HG02798 (cell line): Measurements from ENCODE around the gene BEND3.
"Not testable (repeated sequence)": the region's sequence is repeated elsewhere in the genome, so short reads cannot be mapped to it uniquely, and the experiment has no call there.

Source experiments
- ATAC-seq: cut with Tn5 transposase; IDR thresholded peaks from one replicate; pipeline ENCODE4 v1.9.1; 2021; ENCODE audit warnings: mild to moderate bottlenecking; ENCODE audit not compliant: unreplicated experiment, poor library complexity

BEND3 gene

DNA sequence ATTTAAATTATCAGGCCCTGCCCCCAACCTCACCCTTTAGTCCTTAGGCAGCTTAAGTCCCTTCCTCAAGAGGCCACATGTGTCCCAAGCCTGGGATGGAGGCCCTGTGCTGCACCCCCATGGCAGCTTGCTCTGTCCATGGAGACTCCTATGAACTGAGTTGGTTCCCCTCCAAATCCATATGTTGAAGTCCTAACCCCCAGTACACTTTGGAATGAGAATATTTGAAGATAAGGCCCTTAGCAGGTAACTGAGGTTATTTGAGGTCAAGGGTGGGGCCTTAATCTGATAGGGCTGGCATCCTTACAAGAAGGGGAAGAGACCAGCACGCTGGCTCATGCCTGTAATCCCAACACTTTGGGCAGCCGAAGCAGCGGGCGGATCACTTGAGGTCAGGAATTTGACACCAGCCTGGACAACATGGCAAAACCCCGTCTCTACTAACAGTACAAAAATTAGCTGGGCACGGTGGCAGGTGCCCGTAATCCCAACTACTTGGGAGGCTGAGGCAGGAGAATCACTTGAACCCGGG, 6.7 kb upstream of the BEND3 start:
- no peak for ATAC-seq

DNA sequence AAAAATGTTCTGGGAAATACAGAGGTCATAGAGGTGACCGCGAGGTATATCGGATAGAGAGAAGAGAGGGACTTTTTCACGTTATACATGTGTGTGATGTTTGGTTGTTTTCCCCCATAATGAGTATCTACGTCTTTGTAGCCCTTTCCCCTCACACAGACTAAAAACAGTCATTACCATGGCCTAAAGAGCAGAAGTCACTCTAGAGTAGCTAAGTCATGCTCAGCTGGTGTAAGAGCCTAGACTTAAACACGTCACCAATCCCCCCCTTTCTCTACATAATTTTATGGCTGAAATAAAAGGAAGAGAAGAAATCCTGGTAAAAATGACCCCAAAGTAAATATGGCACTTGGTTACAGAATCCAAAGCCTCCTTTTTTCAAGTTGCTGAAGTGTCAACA, 6.0 kb upstream of the BEND3 start:
- no peak for ATAC-seq

DNA sequence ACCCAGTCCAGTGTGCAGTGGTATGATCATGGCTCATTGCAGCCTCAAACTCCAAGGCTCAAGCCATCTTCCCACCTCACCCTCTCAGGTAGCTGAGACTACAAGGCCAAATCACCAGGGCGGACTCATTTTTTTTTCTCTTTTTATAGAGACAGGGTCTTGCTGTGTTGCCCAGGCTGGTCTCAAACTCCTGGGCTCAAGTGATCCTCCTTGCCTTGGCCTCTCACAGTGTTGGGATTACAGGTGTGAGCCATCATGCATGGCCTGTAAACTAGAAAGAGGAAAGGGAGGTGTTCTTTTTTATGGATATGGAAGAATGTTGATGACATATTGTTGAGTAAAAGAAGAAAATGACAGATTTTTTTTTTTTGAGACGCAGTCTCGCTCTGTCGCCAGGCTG, 5.1 kb upstream of the BEND3 start:
- no peak for ATAC-seq

DNA sequence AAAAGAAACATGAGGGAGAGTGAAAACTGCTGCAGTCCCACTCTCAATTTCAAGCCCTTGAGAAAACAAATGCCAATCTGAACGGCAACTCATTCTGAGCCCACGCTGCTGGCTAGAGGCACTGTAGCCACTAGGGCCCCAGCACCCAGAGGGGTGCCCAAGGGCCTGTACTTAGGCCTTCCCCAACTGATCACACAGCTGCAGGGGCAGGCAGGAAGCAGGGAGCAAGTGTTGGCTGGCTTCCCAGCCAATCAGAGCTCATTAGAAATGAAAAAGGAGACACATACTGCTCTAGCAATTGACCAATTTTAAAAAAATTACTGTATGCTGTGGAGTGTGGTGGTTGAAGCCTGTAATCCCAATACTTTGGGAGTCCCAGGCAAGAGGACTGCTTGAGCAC, 3.7 kb upstream of the BEND3 start:
- no peak for ATAC-seq

DNA sequence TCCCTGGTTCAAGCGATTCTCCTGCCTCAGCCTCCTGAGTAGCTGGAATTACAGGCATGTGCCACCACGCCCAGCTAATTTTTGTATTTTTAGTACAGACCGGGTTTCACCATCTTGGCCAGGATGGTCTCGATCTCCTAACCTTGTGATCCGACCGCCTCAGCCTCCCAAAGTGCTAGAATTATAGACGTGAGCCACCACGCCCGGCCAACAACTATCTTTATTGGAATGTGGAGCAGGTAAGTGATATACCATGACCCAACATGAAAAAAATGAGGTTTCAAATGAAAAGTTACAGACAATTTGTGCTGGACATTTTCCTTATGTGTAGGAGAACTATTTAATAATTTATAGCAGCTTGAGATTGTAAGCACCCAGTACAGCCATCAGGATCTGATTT, 3.2 kb upstream of the BEND3 start:
- ATAC-seq: not testable (repeated sequence)

DNA sequence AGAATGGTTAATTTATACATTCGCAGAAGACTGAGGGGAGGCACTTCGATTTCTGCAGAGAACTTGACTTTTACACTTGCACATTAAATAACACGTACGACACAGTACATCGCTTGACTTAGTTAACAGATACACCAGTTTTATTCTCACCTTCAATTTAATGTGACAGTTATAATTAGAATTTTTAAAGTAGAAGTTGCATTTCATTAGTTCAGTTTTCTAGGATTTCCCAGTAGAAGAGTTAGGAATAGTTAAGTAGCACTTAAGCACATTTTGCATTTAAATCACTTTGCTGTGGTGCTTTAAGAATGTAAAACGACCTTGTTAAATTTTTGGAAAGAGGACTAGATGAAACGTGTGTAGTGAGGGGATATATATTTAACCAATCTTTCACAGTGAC, 1.6 kb upstream of the BEND3 start:
- ATAC-seq: no peak

DNA sequence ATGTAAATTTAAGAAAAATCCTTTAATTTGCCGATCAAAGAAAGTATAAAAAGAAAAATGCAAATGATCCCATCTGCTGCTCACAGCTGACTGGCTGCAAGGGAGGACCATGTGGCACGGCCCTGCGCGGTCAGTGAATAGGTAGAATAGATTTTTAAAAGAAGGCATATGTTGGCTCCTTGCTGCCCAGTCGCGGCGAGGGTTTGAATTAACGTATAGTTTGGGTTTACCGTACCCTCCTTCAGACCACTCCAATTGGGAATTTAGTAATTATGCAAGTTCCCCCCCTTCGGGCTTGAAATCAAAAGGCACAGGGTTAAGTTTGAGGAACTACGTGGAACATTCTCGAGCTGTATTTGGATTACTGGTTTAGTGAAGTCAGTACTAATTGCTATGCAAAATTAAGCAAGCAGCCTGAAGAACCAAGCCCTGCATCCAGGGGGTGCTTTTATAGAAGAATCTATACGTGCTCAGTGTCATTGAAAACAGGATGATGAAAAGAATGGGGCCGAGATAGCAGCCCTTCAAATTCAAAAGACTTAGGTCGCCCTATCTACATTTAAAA, 1.1 kb upstream of the BEND3 start:
- no peak for ATAC-seq

DNA sequence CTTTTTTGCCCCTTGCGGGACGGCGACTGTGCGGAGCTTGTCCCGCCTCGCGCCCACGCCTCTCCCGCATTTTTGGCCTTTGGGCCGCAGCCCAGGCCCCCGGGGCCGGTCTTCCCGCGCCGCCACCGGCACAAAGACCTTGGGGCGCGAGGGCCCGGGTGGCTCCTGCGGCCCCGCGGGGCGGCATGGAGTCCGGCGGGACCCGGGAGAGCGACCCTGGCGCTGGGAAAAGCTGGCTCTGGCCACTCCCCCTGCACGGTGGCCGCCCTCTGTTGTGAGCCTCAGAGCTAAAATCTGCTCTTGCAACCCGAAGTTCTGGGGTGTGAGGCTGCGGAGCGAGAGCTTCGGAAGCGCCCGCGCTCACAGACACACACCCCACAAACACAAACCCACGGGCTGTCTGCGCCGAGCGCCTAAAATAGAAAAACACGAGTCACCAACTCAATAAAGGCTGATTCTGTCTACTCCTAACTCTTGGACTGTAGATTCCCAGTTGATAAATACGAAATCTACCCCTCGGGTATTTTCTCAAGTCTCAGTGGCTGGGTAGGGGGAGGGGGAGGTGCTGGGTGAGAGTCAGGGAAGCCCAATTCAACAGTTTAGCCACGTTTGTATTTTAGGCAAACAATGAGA, 496 bp upstream of the BEND3 start:
- no peak for ATAC-seq

DNA sequence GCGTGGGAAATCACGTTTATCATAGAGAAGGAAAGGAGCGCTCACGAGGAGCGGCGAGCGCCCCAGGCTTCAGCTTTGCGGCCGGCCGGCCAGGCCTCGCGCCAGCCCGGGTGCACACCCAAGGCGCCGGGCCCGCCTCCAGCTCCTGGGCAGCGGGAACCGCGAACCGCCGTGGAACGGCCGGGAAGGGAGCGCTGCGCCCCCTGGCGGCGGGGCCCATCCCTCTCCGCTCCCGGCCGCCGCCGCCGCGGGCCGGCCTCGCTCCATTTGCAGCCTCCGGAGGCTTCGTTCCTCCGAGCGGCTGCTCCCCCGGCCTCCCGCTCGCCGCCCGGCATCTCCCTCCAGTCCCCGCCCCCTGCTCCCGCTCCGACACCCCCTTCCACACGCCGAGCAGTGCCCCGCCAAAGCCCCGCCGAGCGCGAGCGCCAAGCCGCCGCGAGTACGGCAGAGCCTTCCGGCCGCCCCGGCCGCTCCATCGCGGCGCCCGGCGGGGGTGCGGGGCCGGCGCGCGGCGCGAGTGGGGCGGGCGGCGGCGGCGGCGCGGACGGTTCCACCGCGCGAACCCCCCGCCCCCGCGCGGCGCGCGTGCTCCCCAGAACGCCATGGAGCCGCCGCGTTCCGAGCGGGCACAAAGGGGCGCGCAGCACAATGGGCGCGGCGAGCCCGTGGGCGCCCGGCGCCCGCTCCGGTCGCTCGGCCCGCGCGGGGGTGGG, 946 bp downstream of the BEND3 start:
- peak; percentile 80 for ATAC-seq

DNA sequence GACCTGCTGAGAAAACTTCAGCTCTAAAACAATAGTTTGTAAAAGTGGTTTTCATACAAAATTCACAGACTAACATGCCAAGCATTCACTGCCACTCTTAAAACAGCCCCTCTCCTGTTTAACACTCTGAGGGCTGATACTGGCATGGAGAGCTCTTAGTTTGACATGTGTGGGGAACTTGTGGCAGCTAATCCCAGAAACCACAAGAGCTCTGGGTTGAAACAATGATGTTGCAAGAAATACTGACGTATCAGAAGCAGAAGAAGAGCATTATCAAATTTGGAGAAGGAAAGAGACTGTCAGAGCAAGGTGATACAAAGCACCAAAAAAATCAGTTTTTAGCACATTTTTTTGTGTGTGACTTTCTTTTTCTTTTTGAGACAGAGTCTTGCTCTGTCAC, 5.1 kb downstream of the BEND3 start:
- ATAC-seq: no peak

DNA sequence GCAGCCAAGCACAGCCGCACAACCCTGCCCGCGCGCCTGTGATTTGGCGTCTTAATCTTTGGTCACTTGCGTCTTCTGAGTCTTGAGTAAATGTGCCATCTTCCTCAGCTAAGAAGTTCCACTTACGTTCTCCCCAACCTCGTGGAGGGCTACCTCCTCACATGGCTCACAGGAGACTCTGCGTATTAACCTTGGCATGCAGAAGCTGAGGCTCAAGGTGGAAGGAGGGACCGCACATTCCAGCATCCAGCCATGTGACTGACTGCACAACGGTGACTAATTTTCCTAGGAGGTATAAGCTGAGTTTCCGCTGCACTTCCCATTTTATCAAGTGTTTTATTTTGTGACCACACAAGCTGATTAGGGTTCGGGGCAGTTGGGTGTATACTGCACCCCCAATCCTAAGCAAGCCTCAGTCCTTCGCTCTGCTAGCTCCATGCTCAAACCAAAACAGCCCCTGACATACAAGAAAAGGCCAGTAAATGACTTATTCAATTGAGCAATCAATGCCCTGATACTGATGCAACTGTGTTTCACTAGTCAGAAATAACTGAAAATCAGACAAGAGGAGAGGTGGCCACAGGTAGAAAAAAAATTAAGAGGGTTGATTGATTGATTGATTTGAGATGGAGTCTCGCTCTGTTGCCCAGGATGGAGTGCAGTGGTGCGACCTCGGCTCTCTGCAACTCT, 7.0 kb downstream of the BEND3 start:
- ATAC-seq: no peak

DNA sequence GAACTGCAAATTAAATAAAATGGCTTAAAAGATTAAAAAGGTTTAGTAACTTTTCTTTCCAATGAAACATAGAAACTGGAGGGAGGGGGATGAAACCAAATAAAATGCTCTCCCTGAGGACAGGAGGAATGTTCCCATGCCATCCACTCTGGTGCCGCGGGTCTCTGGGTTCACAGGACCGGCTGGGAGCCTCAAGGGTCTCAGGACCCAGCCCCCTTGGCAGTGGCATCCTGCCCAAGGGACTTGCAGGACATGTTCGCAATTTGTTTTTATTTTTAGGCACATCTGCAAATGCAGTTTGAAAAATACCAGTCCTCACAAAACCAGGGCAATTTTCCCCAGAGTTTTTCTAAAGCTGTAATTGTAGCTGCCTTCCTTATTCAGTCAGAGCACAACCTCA, 7.5 kb downstream of the BEND3 start:
- no peak for ATAC-seq

DNA sequence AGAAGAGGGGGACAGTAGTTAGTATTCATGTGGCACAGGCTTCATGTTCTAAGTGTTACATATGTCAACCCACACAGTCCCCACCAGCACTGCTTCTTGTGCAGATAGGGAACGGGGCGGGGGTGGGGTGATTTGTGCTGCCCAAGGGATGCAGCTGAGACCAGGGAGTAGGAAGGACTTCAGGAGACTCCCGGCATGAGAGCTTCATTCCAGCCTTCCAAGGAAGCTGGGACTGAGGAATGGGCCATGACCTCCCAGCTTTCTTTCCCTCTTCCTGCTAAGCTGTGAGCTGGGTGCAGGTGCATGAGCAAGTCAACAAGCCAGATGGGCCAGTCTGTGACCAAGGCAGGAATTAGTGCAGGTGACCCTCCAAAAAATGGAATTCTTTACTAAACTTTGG, 9.2 kb downstream of the BEND3 start:
- no peak for ATAC-seq

DNA sequence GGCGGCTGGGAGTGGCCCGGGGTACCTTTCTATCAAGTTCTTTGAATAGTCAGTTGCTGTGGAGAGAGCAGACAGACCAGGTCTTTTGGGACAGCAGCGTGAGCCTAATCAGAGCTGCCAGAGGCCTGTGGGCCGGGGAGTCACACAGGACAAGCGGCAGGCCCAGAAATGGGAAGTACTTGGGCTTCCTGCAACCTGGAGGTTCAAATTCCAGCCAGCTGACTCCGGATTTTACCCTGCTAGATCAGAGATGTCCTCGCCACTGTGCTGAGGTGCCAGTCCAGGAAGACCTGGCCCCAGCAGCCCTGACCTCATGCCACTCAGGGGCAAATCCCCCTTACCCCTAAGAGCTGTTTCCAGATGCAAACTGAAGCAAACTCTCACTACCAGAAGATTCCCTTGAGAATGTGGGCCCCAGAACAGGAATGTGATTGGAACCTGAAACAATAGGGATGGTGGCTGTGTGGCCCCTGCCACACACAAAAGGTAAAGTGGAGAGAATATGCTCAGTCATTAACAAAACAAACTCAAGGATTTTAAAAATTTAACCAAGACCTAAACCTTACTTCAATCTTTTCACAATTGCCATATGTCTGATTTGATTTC, 9.7 kb downstream of the BEND3 start:
- ATAC-seq: no peak

DNA sequence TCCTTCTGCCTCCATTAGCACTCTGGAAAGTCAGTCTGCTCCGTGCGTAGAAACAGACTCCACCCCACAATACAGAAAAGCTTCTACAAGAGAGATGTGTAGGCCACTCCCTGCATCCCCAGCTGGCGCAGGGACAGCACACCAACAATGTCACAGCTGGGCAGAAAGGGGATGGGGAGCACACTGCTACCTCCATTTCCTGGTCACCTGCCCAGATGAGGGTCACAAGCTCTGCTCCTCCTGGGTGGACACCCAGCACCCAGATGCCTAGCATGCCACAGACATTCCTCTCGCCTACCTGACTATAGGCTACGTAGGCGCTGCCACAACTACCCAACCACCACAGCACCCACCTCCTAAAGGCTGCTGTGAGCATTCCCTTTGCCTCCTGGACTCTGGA, 12.2 kb downstream of the BEND3 start:
- ATAC-seq: no peak

DNA sequence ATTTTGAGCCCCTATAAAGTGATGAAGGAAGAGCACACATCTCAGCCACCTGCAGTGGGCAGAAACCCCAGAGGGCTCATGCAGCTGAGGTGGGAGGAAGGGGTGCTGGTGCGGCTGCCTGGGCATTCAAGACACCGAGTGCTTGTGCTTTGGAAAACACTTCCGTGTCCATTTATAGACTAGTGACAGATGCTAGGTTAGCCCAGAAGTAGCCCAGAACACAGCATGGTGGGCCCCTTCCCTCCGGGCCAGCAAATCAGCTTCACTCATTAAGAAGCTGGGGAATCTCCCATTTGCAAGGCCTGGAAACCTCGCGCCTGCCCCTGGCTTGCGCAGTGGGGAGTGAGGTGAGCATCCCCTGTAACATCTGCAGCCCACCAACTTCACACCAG, 12.9 kb downstream of the BEND3 start:
- no peak for ATAC-seq

DNA sequence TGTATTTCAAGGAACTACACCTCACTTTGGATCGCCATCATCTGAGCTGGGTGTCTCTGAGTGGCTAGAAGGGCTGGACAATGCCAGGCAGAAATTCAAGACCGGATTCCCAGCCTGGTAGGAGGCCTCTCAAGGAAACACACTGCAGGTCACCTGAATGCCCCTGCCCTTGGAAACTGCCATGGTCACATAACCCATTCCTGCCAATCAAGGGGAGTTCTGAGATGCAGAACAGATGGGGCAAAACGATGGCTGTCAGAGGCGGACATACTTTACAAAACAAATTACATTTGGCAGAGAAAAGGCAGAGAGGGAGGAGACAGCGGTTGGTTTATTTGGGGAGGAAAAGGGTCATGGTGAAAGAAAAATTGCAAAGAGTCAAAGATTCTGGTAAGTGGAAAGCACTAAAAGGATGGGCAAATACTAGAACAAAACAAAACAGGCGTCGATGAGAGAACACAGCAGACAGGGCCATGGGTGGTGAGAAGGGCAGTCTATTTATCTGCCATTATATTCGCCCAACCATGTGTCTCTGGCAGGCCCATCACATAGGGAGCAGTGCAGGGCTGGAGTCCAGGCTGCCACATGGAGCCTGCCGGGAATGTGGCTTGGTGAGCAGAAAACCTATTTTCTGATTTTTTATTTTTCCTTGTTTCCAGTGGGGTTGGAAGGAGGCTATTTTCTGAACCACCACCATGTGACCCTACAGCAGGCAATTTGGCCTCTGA, 13.5 kb downstream of the BEND3 start:
- ATAC-seq: no peak

DNA sequence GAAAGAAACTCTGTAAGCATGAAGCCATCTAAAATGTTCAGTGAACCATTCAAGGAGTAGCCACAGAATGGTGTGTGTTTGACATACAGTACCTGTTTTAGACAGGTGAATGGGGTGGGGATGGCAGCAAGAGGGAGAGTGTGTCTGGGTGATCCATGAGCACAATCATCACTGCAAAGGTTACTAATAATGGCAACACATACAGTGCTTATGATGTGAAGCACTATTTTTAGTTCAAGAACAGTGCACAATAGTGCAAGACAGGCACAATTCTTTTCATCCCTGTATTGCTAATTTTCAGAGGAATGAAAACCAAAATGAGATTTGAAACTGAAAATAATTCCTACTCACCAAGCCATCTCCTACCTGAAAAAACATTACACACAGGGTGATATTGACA, 14.1 kb downstream of the BEND3 start:
- ATAC-seq: no peak

DNA sequence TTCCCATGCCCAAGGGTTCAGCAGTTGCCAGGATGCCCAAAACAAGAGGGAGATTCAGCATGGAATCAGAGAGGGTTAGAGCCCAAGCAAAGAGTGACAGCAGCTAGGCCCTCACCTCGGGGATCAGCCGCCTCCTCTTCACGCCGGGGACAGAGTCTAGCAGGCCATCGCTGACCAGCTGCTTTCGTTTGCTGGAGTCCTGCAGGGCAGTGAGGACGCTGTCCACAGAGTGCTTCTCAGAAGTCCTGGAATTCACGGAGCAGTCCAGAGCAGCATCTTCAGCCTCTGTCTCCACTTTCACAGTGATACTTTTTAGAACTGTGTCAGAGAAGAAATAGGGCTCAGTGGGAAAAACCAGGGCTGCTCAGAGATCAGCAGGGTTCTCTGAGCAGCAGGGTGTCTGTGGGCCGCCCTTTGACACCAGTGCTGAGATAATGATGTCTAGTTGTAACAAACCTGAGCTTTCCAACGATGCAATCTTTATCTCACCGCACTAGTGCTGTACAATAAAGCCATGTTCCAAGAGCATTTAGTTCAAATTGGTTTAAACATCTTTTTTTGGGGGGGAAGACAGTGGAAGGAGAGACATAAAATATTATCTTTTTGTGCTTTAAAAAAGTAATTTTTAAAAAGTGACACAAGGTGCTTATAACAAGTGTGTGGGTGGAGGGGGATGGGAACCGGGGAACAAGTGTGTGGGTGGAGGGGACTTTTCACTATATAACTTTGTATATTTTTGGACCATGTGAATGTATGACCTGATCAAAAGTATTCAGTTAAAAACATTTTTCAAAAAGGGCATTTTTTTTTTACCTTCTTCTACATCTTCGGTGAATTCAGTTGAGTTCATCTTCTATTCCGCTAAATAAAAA, 16.6 kb downstream of the BEND3 start:
- no peak for ATAC-seq
